Fibroblast of mammary gland (primary cell): Measurements from ENCODE around the gene SIGMAR1.

ENCODE experiments used
- DNase-seq: peaks from one replicate; pipeline ENCODE4 v3.0.0-alpha.2; 2010; ENCODE audit warnings: low read depth
- H3K4me3 ChIP-seq: 2 replicates; pipeline ENCODE4 v1.5.1; 2011; ENCODE audit warnings: low read depth, mild to moderate bottlenecking, low read length, moderate library complexity; ENCODE audit not compliant: control insufficient read depth
- CTCF ChIP-seq: conservative IDR thresholded peaks from 2 replicates; pipeline ENCODE4 v1.5.1; 2011; ENCODE audit warnings: low read depth, low read length, inconsistent platforms; ENCODE audit not compliant: control insufficient read depth, insufficient read depth

SIGMAR1 gene

GRCh38 chr9:34587271-34587670 is 50.3 kb downstream of the SIGMAR1 start:
- no peak for DNase-seq
- H3K4me3 ChIP-seq, result no peak overlapping the region
- no peak for TF ChIP-seq CTCF

GRCh38 chr9:34585946-34586669 is 51.5 kb downstream of the SIGMAR1 start:
- no peak for TF ChIP-seq CTCF
- DNase-seq, result no peak
- H3K4me3 ChIP-seq, result no peak overlapping the region

GRCh38 chr9:34584970-34585369 is 52.6 kb downstream of the SIGMAR1 start:
- no peak for DNase-seq
- no peak for TF ChIP-seq CTCF
- H3K4me3 ChIP-seq, result no peak overlapping the region
